ENCODE measurements around the gene GORASP2. TPM values are rescaled to one million over a fixed set of nuclear protein-coding genes. Genes with fewer than 3 reads are reported as not detected.

The GORASP2 gene
- total and polyA plus RNA-seq, 3 donors from 2014 or later, result 67.2 to 119 (median 67.3) TPM

- peaks cover 14% of the 10 kb centered on the region for H3K4me1 ChIP-seq
- TF ChIP-seq POLR2A (IDR thresholded peaks at IDR 0.05) (no peak), CTCF (IDR thresholded peaks at IDR 0.05) (no peak)
- H3K36me3 ChIP-seq (ENCODE audit: low read depth, missing control alignments), result no peaks in the 10 kb centered on the region
- H3K9me3 ChIP-seq, result no peaks in the 10 kb centered on the region
- H3K27me3 ChIP-seq, result no peaks in the 10 kb centered on the region
- no peak for DNase-seq
- H3K4me3 ChIP-seq, result no peak overlapping the region
- 64 to 70% methylated on average over 4 of the region's 4 CpGs for WGBS, 2 donors
- H3K27ac ChIP-seq, result no peak overlapping the region
- intact Hi-C loops (cut with DNase I; ENCODE audit: low total_unique reads), result no loop called here
Observed at GRCh38 chr2:170942615-170943014, 13.6 kb downstream of the GORASP2 start.

- H3K9me3 ChIP-seq, result no peaks in the 10 kb centered on the region
- no peaks in the 10 kb centered on the region for H3K36me3 ChIP-seq (ENCODE audit: low read depth, missing control alignments)
- no peak for DNase-seq
- no peak overlapping the region for H3K27ac ChIP-seq
- no peak overlapping the region for H3K4me3 ChIP-seq
- no peaks in the 10 kb centered on the region for H3K27me3 ChIP-seq
- no peak for TF ChIP-seq CTCF (IDR thresholded peaks at IDR 0.05)
- TF ChIP-seq POLR2A (IDR thresholded peaks at IDR 0.05), result no peak
- 32 to 48% methylated on average over 1 of the region's 1 CpG for WGBS, 2 donors
- intact Hi-C loops (cut with DNase I; ENCODE audit: low total_unique reads), result no loop called here
- H3K4me1 ChIP-seq, result peaks cover 14% of the 10 kb centered on the region
Observed at GRCh38 chr2:170943041-170943440, 14.0 kb downstream of the GORASP2 start.

- intact Hi-C loops (cut with DNase I; ENCODE audit: low total_unique reads), result no loop called here
- Histone ChIP-seq H3K27ac (no peak overlapping the region), H3K4me1 (peaks cover 9% of the 10 kb centered on the region), H3K9me3 (no peaks in the 10 kb centered on the region), H3K4me3 (no peak overlapping the region), H3K36me3 (ENCODE audit: low read depth, missing control alignments) (no peaks in the 10 kb centered on the region), H3K27me3 (no peaks in the 10 kb centered on the region)
- WGBS, 2 donors, result 65 to 80% methylated on average over 6 of the region's 6 CpGs
- TF ChIP-seq CTCF (IDR thresholded peaks at IDR 0.05) (no peak), POLR2A (IDR thresholded peaks at IDR 0.05) (no peak)
- DNase-seq, result no peak
Observed at GRCh38 chr2:170943596-170943995, 14.5 kb downstream of the GORASP2 start.

- no peaks in the 10 kb centered on the region for H3K9me3 ChIP-seq
- TF ChIP-seq CTCF (IDR thresholded peaks at IDR 0.05), result no peak
- no peak for TF ChIP-seq POLR2A (IDR thresholded peaks at IDR 0.05)
- no peak overlapping the region for H3K4me3 ChIP-seq
- no peak overlapping the region for H3K27ac ChIP-seq
- intact Hi-C loops (cut with DNase I; ENCODE audit: low total_unique reads), result no loop called here
- H3K36me3 ChIP-seq (ENCODE audit: low read depth, missing control alignments), result no peaks in the 10 kb centered on the region
- DNase-seq, result no peak
- H3K27me3 ChIP-seq, result no peaks in the 10 kb centered on the region
- H3K4me1 ChIP-seq, result no peaks in the 10 kb centered on the region
- 84 to 95% methylated on average over 1 of the region's 1 CpG for WGBS, 2 donors
Observed at GRCh38 chr2:170944545-170944944, 15.5 kb downstream of the GORASP2 start.

- no peaks in the 10 kb centered on the region for H3K4me1 ChIP-seq
- 82 to 84% methylated on average over 5 of the region's 5 CpGs for WGBS, 2 donors
- H3K36me3 ChIP-seq (ENCODE audit: low read depth, missing control alignments), result no peaks in the 10 kb centered on the region
- H3K9me3 ChIP-seq, result no peaks in the 10 kb centered on the region
- H3K27me3 ChIP-seq, result no peaks in the 10 kb centered on the region
- intact Hi-C loops (cut with DNase I; ENCODE audit: low total_unique reads), result no loop called here
- H3K27ac ChIP-seq, result no peak overlapping the region
- TF ChIP-seq POLR2A (IDR thresholded peaks at IDR 0.05) (no peak), CTCF (IDR thresholded peaks at IDR 0.05) (no peak)
- H3K4me3 ChIP-seq, result no peak overlapping the region
- DNase-seq, result no peak
Observed at GRCh38 chr2:170949415-170949814, 20.4 kb downstream of the GORASP2 start.

Data from testis (tissue), 3 donors.